Stimulated activated CD8-positive, alpha-beta memory T cell treated with anti-CD3 and anti-CD28 coated beads, Interleukin-12 subunit alpha, Interleukin-12 subunit beta, amount 100 ng/mL, for 24 hours (primary cell): Measurements from ENCODE around the gene TPRG1L.

Experiments
- DNase-seq: peaks from one replicate; pipeline ENCODE4 v3.0.0-alpha.2; 2020; ENCODE audit errors: extremely low read depth

The TPRG1L gene

DNA sequence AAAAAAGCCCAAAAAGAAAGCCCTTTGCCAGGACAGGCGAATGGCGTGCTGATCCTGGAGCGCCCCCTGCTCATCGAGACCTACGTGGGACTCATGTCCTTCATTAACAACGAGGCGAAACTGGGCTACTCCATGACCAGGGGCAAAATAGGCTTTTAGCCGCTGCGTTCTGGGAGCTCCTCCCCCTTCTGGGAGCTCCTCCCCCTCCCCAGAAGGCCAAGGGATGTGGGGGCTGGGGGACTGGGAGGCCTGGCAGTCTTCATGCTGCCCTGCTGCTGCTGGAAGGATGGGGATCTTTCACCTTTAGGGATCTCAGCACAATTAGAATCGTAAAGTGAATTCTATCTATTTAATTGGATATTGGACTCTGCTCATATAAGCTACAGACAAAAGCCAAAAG lies 3.6 kb downstream of the TPRG1L start:
- DNase-seq = no peak

DNA sequence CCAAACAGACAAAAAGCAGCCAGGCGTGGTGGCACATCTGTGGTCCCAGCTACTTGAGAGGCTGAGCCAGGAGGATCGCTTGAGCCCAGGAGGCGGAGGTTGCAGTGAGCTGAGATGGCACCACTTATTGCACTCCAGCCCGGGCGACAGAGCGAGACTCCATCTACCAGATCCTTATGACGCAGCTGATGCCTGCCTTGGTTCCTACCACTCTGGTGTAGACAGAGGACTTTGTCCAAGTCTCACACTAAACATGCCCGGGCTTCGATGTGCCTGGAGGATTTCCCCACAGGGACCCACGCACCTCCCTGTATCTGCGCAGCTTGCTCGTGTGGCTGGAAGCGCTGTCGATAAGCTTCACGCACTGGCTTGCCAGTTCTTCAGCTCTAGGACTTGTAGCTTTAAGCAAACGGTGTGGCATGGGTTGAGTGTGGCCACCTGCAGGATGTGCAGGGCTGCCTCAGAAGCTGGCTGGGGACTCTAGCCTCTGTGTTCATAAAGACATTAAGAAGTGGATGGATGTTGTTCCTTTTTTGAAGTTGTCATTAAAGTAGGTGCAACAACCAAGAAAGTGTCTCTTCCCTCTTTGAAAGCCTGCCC lies 4.8 kb downstream of the TPRG1L start:
- DNase-seq = no peak

DNA sequence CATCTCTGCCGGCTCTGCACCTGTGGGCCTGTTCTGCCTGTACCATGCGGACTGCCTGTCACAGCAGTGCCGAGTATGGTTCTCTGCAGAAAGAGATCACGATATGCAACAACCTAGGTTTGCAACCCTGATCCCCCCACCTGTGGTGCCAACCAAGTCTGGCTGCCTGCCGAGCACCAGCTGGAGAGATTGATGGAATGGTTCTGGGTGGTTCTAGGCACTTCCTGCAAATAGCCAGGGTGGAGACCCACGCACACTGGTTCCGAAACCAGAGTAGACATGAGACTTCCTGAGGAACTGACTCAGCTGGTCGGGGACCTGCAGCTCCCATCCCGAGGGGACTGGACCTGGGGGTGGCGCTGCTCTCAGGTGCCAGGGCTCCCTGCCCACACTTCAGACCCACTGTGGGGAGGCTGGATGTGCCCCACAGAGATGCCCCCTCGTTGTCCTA lies 5.4 kb downstream of the TPRG1L start:
- no peak for DNase-seq

DNA sequence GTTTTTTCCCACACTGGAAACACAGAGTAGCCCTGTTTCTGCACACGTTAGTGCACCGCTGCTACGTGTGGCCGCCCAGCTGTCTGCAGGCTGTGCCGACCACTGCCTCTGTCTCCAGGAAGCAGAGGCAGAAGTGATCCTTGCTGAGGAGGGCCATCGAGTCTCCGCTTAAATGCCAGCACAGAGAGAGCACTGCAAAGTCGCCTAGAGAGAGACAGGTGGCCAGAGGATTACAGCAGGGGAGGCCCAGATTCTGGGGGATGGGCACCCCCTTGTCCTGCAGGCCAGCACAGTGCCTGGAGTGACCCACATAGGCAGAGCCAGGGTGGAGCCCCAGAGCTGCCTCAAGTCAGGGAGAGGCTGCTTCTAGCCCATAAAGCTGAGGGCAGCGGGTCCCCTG lies 6.1 kb downstream of the TPRG1L start:
- no peak for DNase-seq

DNA sequence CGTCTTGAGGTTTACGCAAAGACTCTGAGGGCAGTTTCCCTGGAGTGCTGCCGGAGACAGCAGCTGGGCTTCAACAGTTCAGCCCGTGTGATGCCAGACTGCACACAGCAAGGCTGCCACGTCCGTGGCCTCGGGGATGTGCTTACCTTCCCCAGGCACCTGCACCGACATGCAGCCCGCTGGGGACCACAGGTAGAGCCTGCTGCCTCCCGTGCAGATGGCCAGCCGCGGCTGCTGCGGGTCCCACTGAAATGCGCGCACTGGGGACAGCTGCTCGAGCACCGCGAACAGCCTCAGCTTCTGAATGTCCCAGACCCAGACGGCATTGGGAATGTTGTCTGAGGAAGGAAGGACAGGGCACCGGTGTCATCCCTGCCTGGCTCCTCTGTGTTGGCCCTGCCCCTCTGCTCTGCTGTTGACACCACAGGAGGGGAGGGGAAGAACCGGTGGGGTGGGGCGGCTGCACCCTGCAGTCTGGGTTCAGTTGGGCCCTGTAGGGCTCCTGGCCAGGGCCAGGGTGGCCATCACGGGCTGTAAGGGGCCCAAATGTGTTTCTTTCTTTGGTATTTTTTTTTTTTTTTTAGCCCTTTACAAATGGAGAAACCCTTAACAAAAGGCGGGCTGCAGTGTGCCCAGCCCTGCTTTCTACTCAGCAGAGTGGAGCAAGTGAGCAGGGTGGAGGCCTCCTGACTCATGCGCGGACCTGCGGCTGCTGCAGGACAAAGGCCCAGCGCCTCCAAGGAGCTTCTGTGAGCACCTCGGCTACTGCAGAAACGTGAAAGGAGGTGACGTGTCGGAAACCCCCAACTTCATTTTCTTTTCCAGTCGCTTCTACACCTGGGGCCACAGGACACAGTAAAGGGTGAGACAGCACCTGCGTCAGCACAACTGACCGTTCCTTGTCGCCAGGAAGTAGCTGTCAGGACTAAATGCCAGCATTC lies 6.8 kb downstream of the TPRG1L start:
- no peak for DNase-seq

DNA sequence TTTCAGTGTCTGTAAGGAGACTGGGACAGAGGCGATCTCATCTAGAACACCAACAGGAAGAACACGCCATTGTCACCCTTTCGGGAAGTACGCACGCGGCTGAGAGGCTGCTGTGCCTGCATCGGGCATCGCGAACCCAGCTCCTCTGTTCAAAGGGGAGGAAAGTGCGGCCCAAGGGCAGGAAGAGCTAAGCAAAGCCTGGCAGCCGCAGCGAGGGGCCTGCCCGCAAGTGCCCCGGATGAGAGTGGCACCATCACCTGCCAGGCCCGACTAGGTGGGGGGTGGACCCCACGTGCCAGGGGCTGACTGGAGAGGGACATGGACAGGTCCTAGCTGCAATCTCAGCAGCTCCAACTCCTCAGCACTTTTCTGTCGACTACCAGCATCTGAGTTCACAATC lies 7.5 kb downstream of the TPRG1L start:
- DNase-seq = no peak

DNA sequence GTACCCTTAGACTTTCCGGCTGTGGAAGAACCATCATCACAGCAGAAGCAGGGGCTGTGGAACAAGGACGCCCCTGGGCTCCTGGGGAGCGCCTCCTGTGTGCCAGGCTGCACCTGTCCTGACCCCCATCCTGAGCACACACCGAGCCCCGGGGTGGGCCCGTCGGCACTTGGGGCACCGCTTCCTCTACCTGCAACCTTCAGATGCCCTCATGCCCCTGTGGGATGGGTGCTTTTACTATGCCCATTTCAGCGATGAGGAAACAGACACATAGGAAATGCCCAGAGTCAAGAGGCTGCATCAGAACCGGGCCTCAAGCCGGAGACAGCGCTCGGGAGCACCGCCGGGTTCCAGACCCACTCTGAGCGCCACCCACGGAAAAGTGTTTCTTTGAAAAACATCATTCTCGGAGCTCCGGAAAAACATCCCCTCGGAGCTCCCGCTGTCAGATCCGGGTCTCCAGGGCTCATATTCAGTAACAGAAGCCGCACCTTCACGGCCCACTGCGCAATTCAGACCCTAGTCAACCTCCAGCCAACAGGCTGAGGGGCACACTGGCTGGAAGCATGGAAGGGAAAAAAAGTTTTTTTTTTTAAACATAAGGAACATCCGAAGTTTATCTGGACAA lies 8.0 kb downstream of the TPRG1L start:
- DNase-seq = no peak

DNA sequence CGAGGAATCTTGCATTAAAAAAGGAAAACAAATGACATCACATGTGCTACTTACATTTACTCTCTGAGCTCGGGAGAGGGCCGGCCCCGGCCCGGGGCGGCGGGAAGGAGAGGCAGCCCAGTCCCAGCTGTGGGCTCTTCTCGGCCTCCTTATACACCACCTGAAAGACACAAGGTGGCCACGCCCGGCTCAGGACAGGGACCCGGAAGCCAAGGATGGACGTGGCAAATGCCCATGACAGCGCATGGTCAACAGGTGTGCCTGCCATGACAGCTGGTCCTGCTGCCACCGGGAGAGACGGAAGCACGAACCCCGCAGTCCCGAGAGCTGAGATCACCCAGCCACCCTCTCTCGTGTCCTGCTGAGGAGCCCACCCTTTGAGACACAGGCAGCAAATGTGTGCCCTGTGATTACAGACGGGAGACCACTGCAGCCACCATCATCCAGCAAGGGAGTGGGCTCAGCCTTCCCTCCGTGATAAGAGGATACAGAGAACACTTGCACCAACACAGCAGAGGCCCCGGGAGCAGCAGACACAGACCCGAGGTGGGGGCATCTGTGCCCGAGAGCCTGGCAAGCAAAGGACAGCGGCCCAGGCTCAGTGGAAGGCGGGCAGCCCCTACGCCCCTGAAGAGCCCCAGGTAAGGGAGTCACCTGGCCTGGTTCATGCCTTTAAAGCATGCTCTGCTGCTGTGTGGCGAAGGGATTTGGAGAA lies 8.7 kb downstream of the TPRG1L start:
- DNase-seq = no peak

DNA sequence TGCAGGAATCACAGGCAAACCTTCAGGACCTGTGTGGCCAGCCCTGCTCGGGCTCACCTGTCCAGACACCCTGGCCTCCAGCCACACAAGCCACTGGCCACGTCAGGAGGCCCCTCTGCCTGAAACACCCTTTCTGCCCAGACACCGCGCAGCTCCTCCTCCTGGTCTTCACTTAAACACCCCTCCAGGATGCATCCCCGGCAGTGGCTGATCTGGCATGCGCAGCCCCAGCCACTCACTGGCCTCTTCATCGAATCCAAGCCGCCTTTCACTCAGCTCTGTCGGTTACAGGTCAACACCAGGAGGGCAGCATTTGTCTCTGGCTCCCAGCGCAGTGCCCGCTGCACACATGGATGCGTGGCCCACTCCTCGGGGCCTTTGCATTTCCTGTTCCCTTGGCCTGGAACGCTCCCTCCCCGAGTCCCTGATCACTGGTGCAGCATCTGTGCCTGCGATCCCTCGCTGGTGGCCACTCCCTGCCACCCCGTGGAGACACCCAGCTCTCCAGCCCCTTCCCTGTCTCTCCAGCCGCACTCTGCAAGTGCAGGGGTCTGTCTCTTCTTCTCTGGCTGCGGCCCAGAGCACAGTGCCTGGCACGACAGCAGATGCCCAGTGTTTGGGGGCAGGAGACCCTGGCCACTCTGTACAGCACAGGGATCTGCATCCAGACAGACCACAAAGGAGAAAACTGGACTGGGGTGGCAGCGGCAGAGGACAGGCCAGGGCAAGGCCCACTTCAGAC lies 9.4 kb downstream of the TPRG1L start:
- DNase-seq = no peak

DNA sequence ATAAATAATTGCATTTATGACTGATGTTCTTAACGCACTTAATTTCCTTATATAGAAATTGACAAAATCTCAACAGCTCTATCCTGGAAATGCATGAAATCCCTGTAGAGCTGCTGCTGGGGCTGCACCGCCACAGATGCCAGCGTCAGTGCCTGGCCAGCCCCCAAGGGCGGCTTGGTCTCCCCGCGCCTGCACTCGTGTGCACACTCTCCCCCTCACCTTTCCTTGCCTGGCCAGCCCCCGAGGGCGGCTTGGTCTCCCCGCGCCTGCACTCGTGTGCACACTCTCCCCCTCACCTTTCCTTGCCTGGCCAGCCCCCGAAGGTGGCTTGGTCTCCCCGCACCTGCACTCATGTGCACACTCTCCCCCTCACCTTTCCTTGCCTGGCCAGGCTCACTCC lies 11.3 kb downstream of the TPRG1L start:
- DNase-seq = no peak

DNA sequence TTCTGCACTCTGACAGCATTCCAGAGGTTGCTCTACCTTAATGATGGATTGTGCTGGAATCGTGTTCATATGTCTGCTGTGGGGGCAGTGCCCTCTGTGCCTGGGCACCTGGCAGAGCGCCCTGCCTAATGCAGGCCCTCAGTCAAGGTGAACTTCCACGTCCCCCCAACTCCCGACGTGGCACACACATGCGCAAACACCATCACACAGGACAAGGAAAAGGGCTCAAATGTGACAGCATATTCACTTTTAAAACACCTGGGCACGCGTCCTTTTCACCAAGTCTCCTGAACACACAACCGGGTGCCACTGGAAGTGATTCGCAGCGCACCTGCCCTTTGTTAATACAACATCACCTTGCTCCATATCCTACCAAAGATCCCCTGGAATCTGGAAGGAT lies 11.7 kb downstream of the TPRG1L start:
- no peak for DNase-seq

DNA sequence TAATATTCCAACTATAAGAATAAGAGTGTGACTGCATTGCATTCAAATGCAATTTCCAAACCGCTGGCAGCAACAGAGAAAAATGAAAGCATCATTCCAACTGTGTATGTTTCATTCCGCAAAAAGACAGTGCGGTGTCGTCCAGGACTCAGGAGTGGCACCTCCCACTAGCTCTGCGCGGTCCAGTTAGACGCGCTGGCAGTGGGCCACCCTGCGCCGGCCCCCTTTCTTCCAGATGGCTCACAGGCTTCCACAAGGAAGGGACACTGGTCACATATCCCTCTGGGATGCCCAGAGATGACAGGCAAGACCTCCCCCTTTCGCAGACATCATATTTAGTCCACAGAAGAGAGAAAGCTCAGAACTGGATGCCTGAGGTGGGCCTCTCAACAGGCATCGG lies 13.2 kb downstream of the TPRG1L start:
- DNase-seq = no peak

DNA sequence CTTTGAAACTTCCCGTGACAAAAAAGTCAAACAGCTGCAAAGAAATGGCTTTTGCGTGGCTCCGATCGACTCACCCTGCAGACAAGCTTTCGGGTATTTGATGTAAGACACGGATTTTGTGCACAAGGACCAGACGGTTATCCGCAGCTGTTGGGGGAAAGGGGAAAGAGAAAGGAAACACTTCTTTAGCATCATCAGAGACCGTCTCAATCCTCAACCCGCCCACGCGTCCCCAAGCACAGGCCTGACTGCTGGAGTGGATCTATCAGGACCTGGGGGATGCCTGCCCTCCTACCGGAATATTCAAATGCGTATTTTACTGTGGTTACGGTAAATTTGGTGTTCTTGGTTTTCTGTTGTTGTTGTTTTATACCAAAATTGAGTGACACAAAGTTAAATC lies 13.9 kb downstream of the TPRG1L start:
- DNase-seq = no peak

DNA sequence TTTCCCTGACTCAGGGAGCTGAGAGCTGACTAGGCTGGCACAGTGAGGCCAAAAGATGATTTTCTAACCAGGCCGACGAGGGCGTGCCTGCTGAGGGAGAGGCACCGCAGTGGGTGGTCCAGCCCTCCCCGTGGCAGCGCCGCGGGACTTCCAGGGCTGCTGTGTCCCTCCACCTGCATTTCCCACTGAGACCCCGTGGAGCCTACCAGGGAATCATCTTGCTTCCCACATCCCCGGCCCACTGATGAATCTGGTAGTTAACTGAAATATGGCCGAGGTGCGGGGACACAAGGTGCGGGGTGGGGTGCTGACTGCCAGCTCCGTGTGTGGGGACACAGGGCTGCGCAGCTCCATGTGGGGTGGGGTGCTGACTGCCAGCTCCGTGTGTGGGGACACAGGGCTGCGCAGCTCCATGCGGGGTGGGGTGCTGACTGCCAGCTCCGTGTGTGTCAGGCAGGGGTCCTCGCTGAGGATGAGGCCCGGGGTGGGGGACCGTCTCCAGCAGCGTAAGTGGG lies 14.6 kb downstream of the TPRG1L start:
- no peak for DNase-seq

DNA sequence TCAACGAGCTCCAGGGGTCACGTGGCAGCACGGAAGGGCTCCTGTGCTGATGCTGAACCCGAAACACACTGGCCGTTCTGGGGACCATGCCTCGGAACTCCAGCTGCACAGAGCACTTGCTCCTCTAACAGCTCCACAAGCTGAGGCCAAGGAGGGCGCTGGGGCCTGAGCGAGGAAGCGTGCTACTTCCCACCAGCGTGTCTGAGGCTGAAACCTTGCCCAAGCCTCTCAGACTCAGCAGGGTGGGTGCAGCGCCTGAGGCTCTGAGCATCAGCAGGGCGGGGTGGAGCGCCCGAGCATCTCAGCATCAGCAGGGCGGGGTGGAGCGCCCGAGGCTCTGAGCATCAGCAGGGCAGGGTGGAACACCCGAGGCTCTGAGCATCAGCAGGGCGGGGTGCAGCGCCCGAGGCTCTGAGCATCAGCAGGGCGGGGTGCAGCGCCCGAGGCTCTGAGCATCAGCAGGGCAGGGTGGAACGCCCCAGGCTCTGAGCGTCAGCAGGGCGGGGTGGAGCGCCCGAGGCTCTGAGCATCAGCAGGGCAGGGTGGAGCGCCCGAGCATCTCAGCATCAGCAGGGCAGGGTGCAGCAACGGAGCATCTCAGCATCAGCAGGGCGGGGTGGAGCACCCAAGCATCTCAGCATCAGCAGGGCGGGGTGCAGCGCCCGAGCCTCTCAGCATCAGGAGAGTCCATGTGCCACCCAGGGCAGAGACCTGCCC lies 15.5 kb downstream of the TPRG1L start:
- no peak for DNase-seq

DNA sequence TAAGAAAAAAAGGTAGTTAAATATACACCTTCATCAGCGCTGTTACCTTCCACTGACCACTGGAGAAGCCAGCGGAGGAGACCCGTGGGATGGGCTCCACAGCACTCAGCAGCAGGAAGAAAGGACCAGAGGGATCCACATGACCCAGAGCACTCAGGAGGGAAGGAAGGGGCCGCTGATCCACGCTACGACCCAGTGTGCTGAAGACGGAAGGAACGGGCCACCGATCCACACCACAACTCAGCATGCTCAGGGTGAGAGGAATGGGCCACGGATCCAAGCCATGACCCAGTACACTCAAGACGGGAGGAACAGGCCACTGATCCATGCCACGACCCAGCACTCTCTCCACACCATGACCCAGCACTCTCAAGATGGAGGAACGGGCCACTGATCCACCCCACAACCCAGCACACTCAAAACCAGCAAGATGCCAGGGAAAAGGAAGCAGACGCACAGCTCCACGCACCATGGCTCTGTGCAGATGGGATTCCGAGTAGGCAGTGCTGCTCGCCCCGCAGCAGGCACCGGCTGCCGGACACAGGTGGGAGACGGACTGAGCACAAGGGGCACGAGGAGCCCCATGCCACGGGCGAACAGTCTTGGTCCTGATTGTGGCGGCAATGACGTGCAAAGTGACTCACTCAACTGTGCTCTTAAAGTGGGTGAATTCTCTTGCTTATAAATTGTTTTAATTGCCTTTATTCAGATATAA lies 16.4 kb downstream of the TPRG1L start:
- no peak for DNase-seq

DNA sequence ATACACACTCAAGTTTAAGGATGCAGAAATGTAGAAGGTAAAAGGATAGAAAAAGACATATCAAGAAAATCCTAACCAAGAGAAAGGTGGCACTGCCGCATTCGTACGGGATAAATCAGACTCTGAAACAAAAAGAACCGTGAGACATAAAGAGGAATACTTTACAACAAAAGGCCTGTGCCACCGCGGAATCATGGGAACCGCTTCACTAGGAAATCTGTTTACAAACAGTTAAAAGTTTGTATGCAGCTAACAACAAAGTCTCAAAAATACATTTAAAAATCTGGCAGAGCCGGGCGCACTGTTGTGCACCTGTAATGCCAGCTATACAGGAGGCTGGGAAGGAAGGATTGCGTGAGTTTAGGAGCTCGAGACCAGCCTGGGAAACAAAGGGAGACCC lies 17.0 kb downstream of the TPRG1L start:
- DNase-seq = no peak

DNA sequence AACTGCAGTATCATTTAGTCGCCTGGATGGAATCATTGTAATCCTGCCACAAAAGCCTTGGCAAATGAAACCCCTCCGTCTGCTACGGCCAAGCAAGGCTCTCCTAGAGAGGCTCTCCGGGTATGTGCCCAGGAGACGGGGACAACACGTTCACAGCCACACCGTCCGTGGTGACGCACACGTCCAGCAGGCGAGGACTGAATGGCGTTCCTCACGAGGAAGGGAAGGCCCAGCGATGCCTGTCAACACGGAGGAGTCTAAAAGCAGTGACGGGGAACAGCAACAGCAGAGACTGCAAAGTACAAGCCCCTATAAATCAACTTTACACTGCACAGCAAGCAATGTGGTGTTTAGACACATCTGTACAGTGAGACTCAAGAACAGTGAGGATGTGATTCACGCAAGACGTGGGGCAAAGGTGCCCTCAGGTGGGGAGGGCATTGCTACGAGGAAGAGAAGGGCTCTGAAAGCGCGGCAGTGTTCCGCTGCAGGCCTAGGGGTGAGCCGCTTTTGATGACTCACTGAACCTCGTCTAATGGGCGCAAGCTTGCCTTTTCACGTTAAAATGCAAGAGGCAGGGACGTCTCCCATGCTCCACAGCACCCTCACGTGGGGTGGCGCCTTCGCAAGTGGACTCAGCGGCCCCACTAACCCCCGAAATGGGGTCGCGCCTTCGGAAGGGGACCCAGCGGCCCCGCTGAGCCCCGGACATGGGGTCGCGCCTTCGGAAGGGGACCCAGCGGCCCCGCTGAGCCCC lies 18.3 kb downstream of the TPRG1L start:
- DNase-seq = no peak

DNA sequence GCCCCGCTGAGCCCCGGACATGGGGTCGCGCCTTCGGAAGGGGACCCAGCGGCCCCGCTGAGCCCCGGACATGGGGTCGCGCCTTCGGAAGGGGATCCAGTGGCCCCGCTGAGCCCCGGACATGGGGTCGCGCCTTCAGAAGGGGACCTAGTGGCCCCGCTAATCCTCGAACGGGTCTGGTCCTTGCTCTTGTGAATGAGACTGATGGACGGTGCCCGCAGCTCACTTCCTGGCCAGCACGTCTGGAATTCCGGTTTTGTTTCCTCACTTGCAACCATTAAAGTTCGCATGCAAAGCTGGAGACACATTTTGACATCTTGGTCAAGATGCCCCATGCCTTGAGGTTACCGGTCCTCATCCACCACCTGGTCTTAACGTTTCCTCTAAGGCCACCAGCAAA lies 19.5 kb downstream of the TPRG1L start:
- no peak for DNase-seq
